ENCODE measurements around the gene RNPEPL1.

DNA sequence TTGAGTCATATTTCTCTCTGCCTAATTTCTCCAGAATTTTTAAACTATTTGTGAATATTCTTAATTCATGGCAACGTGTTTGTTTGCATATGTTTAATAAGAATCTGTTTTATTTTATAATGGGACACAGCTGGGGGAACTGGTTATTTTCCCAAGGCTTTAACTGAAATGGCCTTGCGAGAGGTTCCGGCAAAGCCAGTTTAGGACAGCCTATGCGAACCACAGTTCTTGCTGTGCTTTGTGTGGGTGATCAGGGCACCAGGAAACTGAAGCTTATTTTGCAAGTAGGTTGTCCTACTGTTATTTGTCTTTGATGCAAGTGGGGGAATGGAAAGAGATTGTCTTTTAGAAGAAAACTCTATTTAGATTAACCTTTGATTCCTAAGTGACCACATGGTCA lies 17.0 kb upstream of the RNPEPL1 start:
- TF ChIP-seq, protein P1, sequence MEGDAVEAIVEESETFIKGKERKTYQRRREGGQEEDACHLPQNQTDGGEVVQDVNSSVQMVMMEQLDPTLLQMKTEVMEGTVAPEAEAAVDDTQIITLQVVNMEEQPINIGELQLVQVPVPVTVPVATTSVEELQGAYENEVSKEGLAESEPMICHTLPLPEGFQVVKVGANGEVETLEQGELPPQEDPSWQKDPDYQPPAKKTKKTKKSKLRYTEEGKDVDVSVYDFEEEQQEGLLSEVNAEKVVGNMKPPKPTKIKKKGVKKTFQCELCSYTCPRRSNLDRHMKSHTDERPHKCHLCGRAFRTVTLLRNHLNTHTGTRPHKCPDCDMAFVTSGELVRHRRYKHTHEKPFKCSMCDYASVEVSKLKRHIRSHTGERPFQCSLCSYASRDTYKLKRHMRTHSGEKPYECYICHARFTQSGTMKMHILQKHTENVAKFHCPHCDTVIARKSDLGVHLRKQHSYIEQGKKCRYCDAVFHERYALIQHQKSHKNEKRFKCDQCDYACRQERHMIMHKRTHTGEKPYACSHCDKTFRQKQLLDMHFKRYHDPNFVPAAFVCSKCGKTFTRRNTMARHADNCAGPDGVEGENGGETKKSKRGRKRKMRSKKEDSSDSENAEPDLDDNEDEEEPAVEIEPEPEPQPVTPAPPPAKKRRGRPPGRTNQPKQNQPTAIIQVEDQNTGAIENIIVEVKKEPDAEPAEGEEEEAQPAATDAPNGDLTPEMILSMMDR (IDR thresholded peaks at IDR 0.05), result no peak
- no peak for TF ChIP-seq POLR2A (IDR thresholded peaks at IDR 0.05)

Data from uterus (tissue), 2 donors.